ENCODE results near the gene TSPAN9.

DNA sequence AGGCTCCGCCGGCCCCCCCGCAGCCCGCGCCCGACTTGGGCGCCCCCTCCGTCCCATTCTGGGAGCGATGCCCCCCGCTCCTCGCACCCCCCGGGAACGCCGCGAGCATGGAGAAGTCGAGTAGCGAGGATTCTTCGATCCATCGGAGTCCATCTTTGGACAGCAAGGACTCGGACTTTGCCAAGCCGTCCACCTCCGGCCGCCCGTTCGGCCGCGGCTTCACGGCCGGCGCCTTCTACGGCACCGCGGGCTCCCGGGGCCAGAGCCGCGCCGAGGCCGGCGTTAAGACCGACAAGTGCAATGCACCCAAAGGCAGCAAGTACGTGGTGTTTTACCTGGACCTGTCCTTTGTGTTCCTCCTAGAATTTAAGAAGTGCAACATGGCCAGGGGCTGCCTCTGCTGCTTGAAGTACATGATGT, 123.6 kb downstream of the TSPAN9 start:
- TF ChIP-seq NR3C1 (IDR thresholded peaks at IDR 0.05), result no peak
- no peak for TF ChIP-seq CTCF (IDR thresholded peaks at IDR 0.05)
- TF ChIP-seq CHD4 (IDR thresholded peaks at IDR 0.05; ENCODE audit: borderline replicate concordance), result no peak
- TF ChIP-seq, protein P1, sequence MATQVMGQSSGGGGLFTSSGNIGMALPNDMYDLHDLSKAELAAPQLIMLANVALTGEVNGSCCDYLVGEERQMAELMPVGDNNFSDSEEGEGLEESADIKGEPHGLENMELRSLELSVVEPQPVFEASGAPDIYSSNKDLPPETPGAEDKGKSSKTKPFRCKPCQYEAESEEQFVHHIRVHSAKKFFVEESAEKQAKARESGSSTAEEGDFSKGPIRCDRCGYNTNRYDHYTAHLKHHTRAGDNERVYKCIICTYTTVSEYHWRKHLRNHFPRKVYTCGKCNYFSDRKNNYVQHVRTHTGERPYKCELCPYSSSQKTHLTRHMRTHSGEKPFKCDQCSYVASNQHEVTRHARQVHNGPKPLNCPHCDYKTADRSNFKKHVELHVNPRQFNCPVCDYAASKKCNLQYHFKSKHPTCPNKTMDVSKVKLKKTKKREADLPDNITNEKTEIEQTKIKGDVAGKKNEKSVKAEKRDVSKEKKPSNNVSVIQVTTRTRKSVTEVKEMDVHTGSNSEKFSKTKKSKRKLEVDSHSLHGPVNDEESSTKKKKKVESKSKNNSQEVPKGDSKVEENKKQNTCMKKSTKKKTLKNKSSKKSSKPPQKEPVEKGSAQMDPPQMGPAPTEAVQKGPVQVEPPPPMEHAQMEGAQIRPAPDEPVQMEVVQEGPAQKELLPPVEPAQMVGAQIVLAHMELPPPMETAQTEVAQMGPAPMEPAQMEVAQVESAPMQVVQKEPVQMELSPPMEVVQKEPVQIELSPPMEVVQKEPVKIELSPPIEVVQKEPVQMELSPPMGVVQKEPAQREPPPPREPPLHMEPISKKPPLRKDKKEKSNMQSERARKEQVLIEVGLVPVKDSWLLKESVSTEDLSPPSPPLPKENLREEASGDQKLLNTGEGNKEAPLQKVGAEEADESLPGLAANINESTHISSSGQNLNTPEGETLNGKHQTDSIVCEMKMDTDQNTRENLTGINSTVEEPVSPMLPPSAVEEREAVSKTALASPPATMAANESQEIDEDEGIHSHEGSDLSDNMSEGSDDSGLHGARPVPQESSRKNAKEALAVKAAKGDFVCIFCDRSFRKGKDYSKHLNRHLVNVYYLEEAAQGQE (IDR thresholded peaks at IDR 0.05), result no peak
- no peak for TF ChIP-seq CHD2 (IDR thresholded peaks at IDR 0.05; ENCODE audit: low read length, partially characterized antibody)
- no peak for TF ChIP-seq POLR2AphosphoS2 (conservative IDR thresholded peaks at IDR 0.05; ENCODE audit: low read length)
- TF ChIP-seq POLR2A (IDR thresholded peaks at IDR 0.05; ENCODE audit: low read length), result no peak
- TF ChIP-seq, protein P2, sequence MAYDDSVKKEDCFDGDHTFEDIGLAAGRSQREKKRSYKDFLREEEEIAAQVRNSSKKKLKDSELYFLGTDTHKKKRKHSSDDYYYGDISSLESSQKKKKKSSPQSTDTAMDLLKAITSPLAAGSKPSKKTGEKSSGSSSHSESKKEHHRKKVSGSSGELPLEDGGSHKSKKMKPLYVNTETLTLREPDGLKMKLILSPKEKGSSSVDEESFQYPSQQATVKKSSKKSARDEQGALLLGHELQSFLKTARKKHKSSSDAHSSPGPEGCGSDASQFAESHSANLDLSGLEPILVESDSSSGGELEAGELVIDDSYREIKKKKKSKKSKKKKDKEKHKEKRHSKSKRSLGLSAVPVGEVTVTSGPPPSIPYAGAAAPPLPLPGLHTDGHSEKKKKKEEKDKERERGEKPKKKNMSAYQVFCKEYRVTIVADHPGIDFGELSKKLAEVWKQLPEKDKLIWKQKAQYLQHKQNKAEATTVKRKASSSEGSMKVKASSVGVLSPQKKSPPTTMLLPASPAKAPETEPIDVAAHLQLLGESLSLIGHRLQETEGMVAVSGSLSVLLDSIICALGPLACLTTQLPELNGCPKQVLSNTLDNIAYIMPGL (CRISPR knock-in tag; IDR thresholded peaks at IDR 0.05; ENCODE audit: borderline replicate concordance), result no peak
- TF ChIP-seq EP300 (IDR thresholded peaks at IDR 0.05), result no peak
- no peak for TF ChIP-seq CEBPB (IDR thresholded peaks at IDR 0.05)
- TF ChIP-seq RARB (CRISPR knock-in tag; IDR thresholded peaks at IDR 0.05), result no peak
- no peak for TF ChIP-seq ZFP36 (IDR thresholded peaks at IDR 0.05; ENCODE audit: borderline replicate concordance, partially characterized antibody)
- TF ChIP-seq KDM1A (IDR thresholded peaks at IDR 0.05; ENCODE audit: low read depth), result no peak
- no peak for TF ChIP-seq JUN (IDR thresholded peaks at IDR 0.05)
